ENCODE measurements around the gene FKBP11.
"Not testable (repeated sequence)": the region's sequence is repeated elsewhere in the genome, so short reads cannot be mapped to it uniquely, and the experiment has no call there.

Gene FKBP11

DNA sequence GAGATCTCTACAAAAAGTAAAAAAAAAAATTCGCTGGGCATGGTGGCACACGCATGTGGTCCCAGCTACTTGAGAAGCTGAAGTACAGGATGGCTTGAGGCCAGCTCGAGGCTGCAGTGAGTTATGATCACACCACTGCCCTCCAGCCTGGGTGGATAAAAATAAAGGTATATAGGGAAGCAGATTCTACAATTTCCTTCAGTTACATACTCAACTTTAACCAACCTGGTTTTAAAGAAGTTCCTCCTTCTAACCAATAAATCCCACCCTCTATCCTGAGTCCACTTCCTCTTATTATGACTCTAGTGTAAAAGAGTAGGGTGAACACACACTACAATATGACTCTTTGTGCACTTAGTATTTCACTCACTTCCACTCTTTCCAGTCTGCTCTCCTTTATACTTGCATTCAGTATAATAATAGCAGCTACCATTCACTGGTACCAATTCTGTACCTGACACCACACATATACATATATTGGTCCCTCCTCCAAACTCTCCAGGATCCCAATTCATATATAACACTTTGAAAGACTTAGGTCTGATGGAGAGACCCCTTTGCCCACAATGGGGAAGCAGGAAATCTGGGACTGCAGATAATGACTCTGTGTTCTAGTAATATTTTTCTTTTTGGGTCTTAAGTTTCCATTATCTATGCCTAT, 29.7 kb upstream of the FKBP11 start:
- no peak for DNase-seq (ENCODE audit: low spot score)

DNA sequence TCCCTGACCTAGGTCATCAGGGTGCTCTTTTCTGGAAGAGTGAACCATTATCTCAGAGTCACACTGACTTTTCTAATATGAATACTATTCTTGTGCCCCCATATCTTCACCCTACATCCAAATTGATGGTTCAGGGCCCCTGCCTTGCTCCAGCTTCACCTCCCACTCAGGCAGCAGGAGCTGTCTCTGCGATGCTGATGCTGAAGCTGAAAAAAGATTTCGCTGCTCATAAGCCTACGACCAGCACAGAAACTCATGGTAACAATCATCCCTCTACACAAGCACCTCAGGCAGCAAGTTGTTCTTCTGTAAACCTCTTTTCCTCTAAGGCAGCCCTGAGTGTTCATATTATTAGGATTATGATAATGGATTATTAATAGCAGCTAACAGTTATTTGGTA, 28.8 kb upstream of the FKBP11 start:
- no peak for DNase-seq (ENCODE audit: low spot score)

GRCh38 chr12:48952691-48953090, 27.4 kb upstream of the FKBP11 start:
- no peak for DNase-seq (ENCODE audit: low spot score)

GRCh38 chr12:48947727-48948126, 22.4 kb upstream of the FKBP11 start:
- no peak for DNase-seq (ENCODE audit: low spot score)

GRCh38 chr12:48946943-48947342, 21.7 kb upstream of the FKBP11 start:
- no peak for DNase-seq (ENCODE audit: low spot score)

- no peak for DNase-seq (ENCODE audit: low spot score)
Measured at GRCh38 chr12:48946205-48946604, 20.9 kb upstream of the FKBP11 start.

DNA sequence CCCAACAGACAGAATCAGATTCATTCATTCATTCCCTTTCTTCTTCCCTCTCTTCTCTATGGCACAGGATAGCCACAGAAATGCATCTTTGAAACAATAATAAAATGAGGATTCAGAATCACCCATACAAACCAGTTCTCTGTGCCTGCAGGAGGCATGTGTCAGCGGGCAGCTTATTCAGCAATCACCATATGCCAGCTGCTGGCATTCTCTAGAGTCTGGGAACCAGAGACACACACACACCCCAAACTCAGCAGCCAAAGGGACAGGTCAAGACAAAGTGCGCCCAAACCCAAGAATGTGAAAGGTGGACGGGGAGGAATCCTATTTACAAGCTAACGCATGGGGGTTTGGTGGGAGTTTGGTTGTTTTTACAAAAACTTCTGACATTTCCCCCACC, 17.9 kb upstream of the FKBP11 start:
- DNase-seq (ENCODE audit: low spot score), result no peak

GRCh38 chr12:48940181-48940580, 14.9 kb upstream of the FKBP11 start:
- no peak for DNase-seq (ENCODE audit: low spot score)

GRCh38 chr12:48938805-48939204, 13.5 kb upstream of the FKBP11 start:
- DNase-seq (ENCODE audit: low spot score), result no peak

GRCh38 chr12:48937170-48937569, 11.9 kb upstream of the FKBP11 start:
- no peak for DNase-seq (ENCODE audit: low spot score)

DNA sequence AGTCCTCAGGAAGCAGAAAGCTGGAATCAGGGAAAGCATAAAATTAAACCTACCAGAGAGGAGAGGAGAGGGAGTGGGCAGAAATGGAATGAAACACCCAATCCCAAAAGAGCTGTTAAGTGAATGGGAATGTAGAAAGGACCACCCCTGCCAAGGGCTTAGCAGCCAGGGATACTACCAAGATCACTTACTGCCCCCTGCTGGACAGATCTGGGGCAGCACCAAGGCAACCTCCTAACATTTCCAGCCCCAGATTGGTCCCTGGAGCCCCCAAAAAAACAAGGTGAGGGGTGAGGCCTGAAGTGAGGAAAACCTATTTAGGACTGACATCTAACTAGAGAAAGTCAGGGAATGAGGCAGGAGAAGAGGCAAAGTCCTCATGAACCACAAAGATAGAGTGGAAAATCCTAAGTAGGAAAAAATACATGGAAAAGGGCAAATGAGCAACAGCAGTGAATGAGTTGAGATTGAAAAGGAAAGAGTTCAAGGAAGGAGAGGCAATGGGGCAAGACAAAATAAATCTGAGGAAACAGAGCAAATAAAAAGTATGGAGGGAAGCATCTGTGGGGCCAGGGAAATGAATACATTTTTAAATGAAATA, 11.2 kb upstream of the FKBP11 start:
- DNase-seq (ENCODE audit: low spot score), result peak; percentile 60

GRCh38 chr12:48934312-48934706, 9.0 kb upstream of the FKBP11 start:
- DNase-seq (ENCODE audit: low spot score), result no peak

DNA sequence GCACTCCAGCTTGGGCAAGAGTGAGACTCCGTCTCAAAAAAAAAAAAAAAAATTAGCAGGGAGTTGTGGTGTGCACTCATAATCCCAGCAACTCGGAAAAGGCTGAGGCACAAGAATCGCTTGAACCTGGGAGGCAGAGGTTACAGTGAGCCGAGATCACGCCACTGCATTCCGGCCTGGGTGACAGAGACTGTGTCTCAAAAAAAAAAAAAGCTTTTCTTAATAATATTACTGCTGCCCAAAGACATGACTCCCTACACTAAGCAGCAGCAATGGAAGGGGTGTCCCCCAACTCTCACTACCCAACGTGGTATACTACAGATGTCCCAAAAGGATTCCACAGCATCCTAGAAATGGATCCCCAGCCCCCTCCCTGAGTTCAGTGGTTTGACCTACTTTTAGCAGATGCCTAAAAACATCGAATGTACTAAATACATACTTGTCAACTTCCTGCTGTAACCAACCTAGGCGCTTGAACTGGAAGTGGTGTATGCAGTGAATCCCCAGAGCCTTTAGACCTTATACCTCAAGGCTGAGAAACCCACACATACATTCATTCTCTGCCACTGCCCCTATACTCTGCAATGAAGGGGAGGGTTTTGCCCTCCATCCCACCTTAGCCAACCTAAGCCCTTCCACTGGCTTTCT, 8.5 kb upstream of the FKBP11 start:
- no peak for DNase-seq (ENCODE audit: low spot score)

DNA sequence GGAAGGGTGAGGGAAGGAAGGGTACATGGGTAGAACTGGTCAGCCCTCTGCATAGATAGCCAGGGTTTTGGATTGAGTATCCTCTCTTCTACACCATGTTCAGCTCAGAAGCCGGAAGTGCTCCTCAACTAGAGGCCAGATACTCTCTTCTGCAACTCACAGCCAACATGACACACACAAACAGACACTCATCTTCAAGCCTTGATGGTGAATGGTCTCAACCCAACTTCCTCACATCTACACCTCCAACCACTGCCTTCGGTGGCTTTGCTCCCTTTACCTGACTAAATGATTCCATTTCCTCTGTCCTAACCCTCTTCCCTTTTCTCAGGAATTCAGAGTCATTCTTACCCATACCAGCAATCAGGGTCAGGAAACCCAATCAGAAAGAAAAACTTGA, 7.6 kb upstream of the FKBP11 start:
- DNase-seq (ENCODE audit: low spot score), result no peak

- no peak for DNase-seq (ENCODE audit: low spot score)
Measured at GRCh38 chr12:48930475-48930874, 5.2 kb upstream of the FKBP11 start.

- DNase-seq (ENCODE audit: low spot score), result no peak
Measured at GRCh38 chr12:48929551-48929950, 4.3 kb upstream of the FKBP11 start.

GRCh38 chr12:48927261-48927660, 2.0 kb upstream of the FKBP11 start:
- DNase-seq (ENCODE audit: low spot score), result no peak

DNA sequence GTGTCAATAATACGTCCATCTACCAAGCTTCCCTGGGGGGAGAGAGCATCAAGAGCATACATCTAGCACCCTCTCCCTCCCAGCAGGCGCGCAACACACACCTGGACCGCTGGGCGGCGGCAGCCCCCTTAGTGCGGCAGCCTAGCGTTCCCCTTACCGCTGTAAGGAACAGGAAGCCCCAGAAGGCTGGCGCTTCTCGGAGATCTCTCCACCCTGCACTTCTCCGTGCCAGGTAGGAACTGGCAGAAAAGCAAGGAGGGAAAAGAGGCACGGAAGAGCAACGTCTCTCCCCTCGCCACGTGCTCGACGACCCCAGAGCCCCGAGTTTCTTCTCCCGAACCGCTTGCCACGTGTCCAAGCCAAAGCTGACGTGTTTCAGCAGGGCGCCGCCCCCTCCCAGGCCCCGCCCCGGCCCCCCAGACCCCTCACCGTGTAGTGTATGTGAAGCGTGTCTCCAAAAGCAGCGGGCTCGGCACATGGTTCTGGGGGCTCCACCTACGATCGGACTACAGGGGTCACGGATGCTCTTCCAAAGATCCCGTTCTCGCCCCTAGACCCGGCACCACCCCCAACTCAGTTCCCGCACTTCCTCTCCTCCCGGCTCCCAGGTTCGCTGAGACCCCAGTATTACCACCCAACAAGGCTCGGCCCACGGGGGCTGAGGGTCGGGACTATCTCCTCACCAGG, 532 bp downstream of the FKBP11 start:
- DNase-seq (ENCODE audit: low spot score), result peak; percentile 64

GRCh38 chr12:48923117-48923516, 2.2 kb downstream of the FKBP11 start:
- DNase-seq (ENCODE audit: low spot score), result no peak

- no peak for DNase-seq (ENCODE audit: low spot score)
Measured at GRCh38 chr12:48917857-48918537, 7.3 kb downstream of the FKBP11 start.

DNA sequence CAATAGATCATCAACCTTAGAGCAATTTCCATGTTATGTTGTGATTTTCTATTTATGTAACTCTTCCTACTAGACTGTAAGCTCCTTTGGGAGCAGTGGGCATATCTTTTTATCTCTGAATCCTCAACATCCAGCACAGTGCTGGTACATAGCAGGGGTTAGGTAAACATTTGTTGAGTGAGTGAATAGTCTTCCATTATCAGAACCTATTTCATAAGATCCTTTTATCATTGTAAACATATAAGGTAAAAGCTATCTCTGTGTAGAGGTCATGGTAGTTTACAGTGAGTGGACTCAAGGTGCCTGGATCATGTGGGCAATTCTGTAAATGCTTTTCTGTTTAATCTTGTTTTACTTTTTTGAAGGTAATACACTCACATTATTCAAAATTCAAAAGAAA, 15.1 kb downstream of the FKBP11 start:
- DNase-seq (ENCODE audit: low spot score), result no peak

- not testable (repeated sequence) for DNase-seq (ENCODE audit: low spot score)
Measured at GRCh38 chr12:48909698-48910097, 15.6 kb downstream of the FKBP11 start.

- DNase-seq (ENCODE audit: low spot score), result no peak
Measured at GRCh38 chr12:48907245-48907644, 18.0 kb downstream of the FKBP11 start.

Measured in RKO (cell line).